ENCODE data around the gene EIF3K.

DNA sequence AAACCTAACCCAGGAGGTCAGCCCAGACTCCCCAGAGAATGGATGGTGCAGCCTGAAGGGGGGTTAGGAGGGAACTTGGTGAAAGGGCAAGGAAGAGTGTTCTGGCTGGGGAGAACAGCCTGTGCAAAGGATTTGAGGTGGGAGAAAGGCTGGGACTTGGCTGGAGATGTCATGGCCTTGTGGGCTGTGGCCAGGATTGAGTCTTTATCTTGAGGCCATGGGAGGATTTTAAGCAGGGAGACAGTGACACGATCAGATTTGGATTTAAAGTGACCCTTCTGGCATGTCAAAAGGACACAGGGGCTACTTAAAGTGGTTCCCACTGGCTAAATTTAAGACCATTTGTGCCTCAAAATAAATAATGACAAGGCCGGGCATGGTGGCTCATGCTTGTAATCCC is 30.9 kb upstream of the EIF3K start:
- no peak for TF ChIP-seq POLR2AphosphoS5 (IDR thresholded peaks at IDR 0.05; ENCODE audit: borderline replicate concordance, low read depth, low read length)
- no peak for TF ChIP-seq EZH2 (IDR thresholded peaks at IDR 0.05)
- TF ChIP-seq FOXP2 (optimal IDR thresholded peaks at IDR 0.05; ENCODE audit: control extremely low read depth, extremely low read length, insufficient read depth) = no peak

All from SK-N-MC (cell line).